Brain microvascular endothelial cell (primary cell): ENCODE measurements around the gene WWOX.

ENCODE experiments used
- DNase-seq: peaks from one replicate; pipeline ENCODE4 v3.0.0-alpha.2; 2020
- H3K27ac ChIP-seq: fragments of 250-450 bp; sonication (Bioruptor Pico); 2 replicates; pipeline ENCODE4 v1.5.1; 2020; ENCODE audit warnings: mild to moderate bottlenecking, moderate library complexity
- H3K27me3 ChIP-seq: fragments of 250-450 bp; sonication (Bioruptor Pico); replicated peaks from 2 replicates; pipeline ENCODE4 v1.5.1; 2020; ENCODE audit warnings: mild to moderate bottlenecking
- H3K36me3 ChIP-seq: fragments of 250-450 bp; sonication (Bioruptor Pico); replicated peaks from 2 replicates; pipeline ENCODE4 v1.5.1; 2020; ENCODE audit warnings: mild to moderate bottlenecking
- H3K4me3 ChIP-seq: 2 replicates; pipeline ENCODE4 v1.5.1; 2011; ENCODE audit warnings: low read depth, mild to moderate bottlenecking, control low read depth, low read length, moderate library complexity
- in situ Hi-C: cut with HindIII; loops from 2 replicates; pipeline ENCODE4 v1.10.0; 2017; ENCODE audit warnings: low sequenced_read_pairs, low pct_ligation_motif_present
- TF ChIP-seq, protein P1 (sequence below): IDR thresholded peaks from 2 replicates; pipeline ENCODE4 v1.5.1; 2011; ENCODE audit warnings: low read depth, mild to moderate bottlenecking, moderate library complexity, low read length, control low read depth, inconsistent platforms; ENCODE audit errors: missing control alignments

WWOX gene

GRCh38 chr16:78258375-78259065, 159.1 kb downstream of the WWOX start:
- DNase-seq = no peak
- in situ Hi-C loops = no loop called here
- Histone ChIP-seq H3K27me3 (no peaks in the 10 kb centered on the region), H3K4me3 (no peak overlapping the region), H3K36me3 (no peaks in the 10 kb centered on the region), H3K27ac (no peak overlapping the region)
- TF ChIP-seq, protein P1, sequence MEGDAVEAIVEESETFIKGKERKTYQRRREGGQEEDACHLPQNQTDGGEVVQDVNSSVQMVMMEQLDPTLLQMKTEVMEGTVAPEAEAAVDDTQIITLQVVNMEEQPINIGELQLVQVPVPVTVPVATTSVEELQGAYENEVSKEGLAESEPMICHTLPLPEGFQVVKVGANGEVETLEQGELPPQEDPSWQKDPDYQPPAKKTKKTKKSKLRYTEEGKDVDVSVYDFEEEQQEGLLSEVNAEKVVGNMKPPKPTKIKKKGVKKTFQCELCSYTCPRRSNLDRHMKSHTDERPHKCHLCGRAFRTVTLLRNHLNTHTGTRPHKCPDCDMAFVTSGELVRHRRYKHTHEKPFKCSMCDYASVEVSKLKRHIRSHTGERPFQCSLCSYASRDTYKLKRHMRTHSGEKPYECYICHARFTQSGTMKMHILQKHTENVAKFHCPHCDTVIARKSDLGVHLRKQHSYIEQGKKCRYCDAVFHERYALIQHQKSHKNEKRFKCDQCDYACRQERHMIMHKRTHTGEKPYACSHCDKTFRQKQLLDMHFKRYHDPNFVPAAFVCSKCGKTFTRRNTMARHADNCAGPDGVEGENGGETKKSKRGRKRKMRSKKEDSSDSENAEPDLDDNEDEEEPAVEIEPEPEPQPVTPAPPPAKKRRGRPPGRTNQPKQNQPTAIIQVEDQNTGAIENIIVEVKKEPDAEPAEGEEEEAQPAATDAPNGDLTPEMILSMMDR = no peak

GRCh38 chr16:78259873-78260272, 160.4 kb downstream of the WWOX start:
- Histone ChIP-seq H3K27me3 (no peaks in the 10 kb centered on the region), H3K4me3 (no peak overlapping the region), H3K36me3 (no peaks in the 10 kb centered on the region), H3K27ac (no peak overlapping the region)
- no peak for DNase-seq
- in situ Hi-C loops = no loop called here
- TF ChIP-seq, protein P1 = no peak

GRCh38 chr16:78264642-78265041, 165.2 kb downstream of the WWOX start:
- TF ChIP-seq, protein P1 = no peak
- Histone ChIP-seq H3K36me3 (no peaks in the 10 kb centered on the region), H3K27ac (no peak overlapping the region), H3K27me3 (no peaks in the 10 kb centered on the region), H3K4me3 (no peak overlapping the region)
- in situ Hi-C loops = no loop called here
- DNase-seq = no peak

- in situ Hi-C loops = no loop called here
- H3K4me3 ChIP-seq = no peak overlapping the region
- TF ChIP-seq, protein P1 = no peak
Measured at GRCh38 chr16:78269256-78269655, 169.8 kb downstream of the WWOX start.

DNA sequence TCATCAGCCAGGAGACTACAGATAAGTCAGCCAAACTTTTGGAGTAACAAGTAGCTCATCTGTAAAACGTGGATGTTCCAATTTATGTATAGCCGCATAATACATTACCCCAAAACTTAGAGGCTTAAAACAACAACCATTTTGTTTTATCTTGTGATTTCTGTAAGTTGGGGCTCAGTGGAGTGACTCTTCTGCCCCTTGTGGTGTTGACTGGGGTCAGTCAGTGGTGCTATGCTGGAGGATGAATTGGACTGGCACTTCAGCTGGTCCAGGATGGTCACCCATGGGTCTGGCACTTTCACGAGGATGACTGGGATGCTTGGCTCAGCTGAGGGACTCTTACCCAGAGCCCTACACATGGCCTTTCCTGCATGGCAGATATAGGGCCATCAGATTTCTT, 172.5 kb downstream of the WWOX start:
- Histone ChIP-seq H3K27me3 (no peaks in the 10 kb centered on the region), H3K4me3 (no peak overlapping the region), H3K36me3 (no peaks in the 10 kb centered on the region), H3K27ac (no peak overlapping the region)
- no peak for DNase-seq
- in situ Hi-C loops = no loop called here
- TF ChIP-seq, protein P1 = no peak

More at GRCh38 chr16:78269256-78269655, 169.8 kb downstream of the WWOX start:
- Histone ChIP-seq H3K36me3 (no peaks in the 10 kb centered on the region), H3K27me3 (no peaks in the 10 kb centered on the region), H3K27ac (no peak overlapping the region)
- no peak for DNase-seq

GRCh38 chr16:78274771-78275170, 175.3 kb downstream of the WWOX start:
- DNase-seq = no peak
- no peak overlapping the region for H3K4me3 ChIP-seq
- TF ChIP-seq, protein P1 = no peak
- in situ Hi-C loops = no loop called here
- no peaks in the 10 kb centered on the region for H3K27me3 ChIP-seq
- no peak overlapping the region for H3K27ac ChIP-seq
- H3K36me3 ChIP-seq = no peaks in the 10 kb centered on the region
